ENCODE measurements around the gene COQ10B.

COQ10B gene

GRCh38 chr2:197498235-197498936, 45.0 kb downstream of the COQ10B start:
- no peak for DNase-seq
- in situ Hi-C loops (cut with MboI; ENCODE audit: low pct_unique_long_range_greater_than_20kb, low sequenced_read_pairs) = no loop called here

GRCh38 chr2:197498937-197499593, 45.7 kb downstream of the COQ10B start:
- in situ Hi-C loops (cut with MboI; ENCODE audit: low pct_unique_long_range_greater_than_20kb, low sequenced_read_pairs) = no loop called here
- peak; percentile 55 for DNase-seq

GRCh38 chr2:197499594-197500502, 46.5 kb downstream of the COQ10B start, which contains the start of the genes HSPD1 and HSPE1:
TSS of gene HSPD1 (minus strand) at chr2:197499840. CDS start at chr2:197498848, 992 bp downstream.
TSS of gene HSPE1 (plus strand) at chr2:197500379. CDS start at chr2:197500437, 58 bp downstream.
- in situ Hi-C loops (cut with MboI; ENCODE audit: low pct_unique_long_range_greater_than_20kb, low sequenced_read_pairs) = no loop called here
- DNase-seq = peak; percentile 99

GRCh38 chr2:197500503-197501131, 47.3 kb downstream of the COQ10B start:
- in situ Hi-C loops (cut with MboI; ENCODE audit: low pct_unique_long_range_greater_than_20kb, low sequenced_read_pairs) = no loop called here

GRCh38 chr2:197502201-197502600, 48.8 kb downstream of the COQ10B start:
- DNase-seq = no peak
- in situ Hi-C loops (cut with MboI; ENCODE audit: low pct_unique_long_range_greater_than_20kb, low sequenced_read_pairs) = no loop called here

More at GRCh38 chr2:197500503-197501131, 47.3 kb downstream of the COQ10B start:
- DNase-seq = peak; percentile 34

GRCh38 chr2:197502685-197503084, 49.3 kb downstream of the COQ10B start:
- in situ Hi-C loops (cut with MboI; ENCODE audit: low pct_unique_long_range_greater_than_20kb, low sequenced_read_pairs) = no loop called here
- DNase-seq = no peak

GRCh38 chr2:197504000-197504399, 50.6 kb downstream of the COQ10B start:
- in situ Hi-C loops (cut with MboI; ENCODE audit: low pct_unique_long_range_greater_than_20kb, low sequenced_read_pairs) = no loop called here
- DNase-seq = no peak

GRCh38 chr2:197504512-197504911, 51.2 kb downstream of the COQ10B start:
- no peak for DNase-seq
- in situ Hi-C loops (cut with MboI; ENCODE audit: low pct_unique_long_range_greater_than_20kb, low sequenced_read_pairs) = no loop called here

GRCh38 chr2:197506658-197507057, 53.3 kb downstream of the COQ10B start:
- in situ Hi-C loops (cut with MboI; ENCODE audit: low pct_unique_long_range_greater_than_20kb, low sequenced_read_pairs) = no loop called here
- DNase-seq = no peak

- in situ Hi-C loops (cut with MboI; ENCODE audit: low pct_unique_long_range_greater_than_20kb, low sequenced_read_pairs) = no loop called here
Observed at GRCh38 chr2:197513915-197514314, 60.6 kb downstream of the COQ10B start.

GRCh38 chr2:197514754-197515153, 61.4 kb downstream of the COQ10B start:
- peak; percentile 45 for DNase-seq

More at GRCh38 chr2:197513915-197514314, 60.6 kb downstream of the COQ10B start:
- DNase-seq = no peak

GRCh38 chr2:197515315-197515738, 62.0 kb downstream of the COQ10B start:
- in situ Hi-C loops (cut with MboI; ENCODE audit: low pct_unique_long_range_greater_than_20kb, low sequenced_read_pairs) = no loop called here
- DNase-seq = peak; percentile 46

More at GRCh38 chr2:197514754-197515153, 61.4 kb downstream of the COQ10B start:
- in situ Hi-C loops (cut with MboI; ENCODE audit: low pct_unique_long_range_greater_than_20kb, low sequenced_read_pairs) = no loop called here

GRCh38 chr2:197515739-197516392, 62.5 kb downstream of the COQ10B start, which contains the start of gene MOB4:
TSS of gene MOB4 (plus strand) at chr2:197516066. CDS start at chr2:197516087, 21 bp downstream.
- in situ Hi-C loops (cut with MboI; ENCODE audit: low pct_unique_long_range_greater_than_20kb, low sequenced_read_pairs) = no loop called here
- peak; percentile 98 for DNase-seq

- in situ Hi-C loops (cut with MboI; ENCODE audit: low pct_unique_long_range_greater_than_20kb, low sequenced_read_pairs) = no loop called here
- no peak for DNase-seq
Observed at GRCh38 chr2:197516393-197516761, 63.0 kb downstream of the COQ10B start.

- in situ Hi-C loops (cut with MboI; ENCODE audit: low pct_unique_long_range_greater_than_20kb, low sequenced_read_pairs) = no loop called here
- DNase-seq = no peak
Observed at GRCh38 chr2:197517150-197517549, 63.8 kb downstream of the COQ10B start.
